Activated CD8-positive, alpha-beta memory T cell treated with anti-CD3 and anti-CD28 coated beads for 4 hours (primary cell): ENCODE results near the gene TSHR.
A peak's percentile ranks its signal among the peaks of the same experiment; 100 is the strongest.
"Not testable (repeated sequence)": the region's sequence is repeated elsewhere in the genome, so short reads cannot be mapped to it uniquely, and the experiment has no call there.

Experiments used
- DNase-seq, 2 donors: peaks; one replicate each; pipeline ENCODE4 v3.0.0-alpha.2; 2020; ENCODE audit warnings: low read depth in 2 of 2

The TSHR gene

GRCh38 chr14:80951491-80951890, 3.9 kb upstream of the TSHR start:
- no peak for DNase-seq

GRCh38 chr14:80953211-80953610, 2.2 kb upstream of the TSHR start:
- DNase-seq, result not testable (repeated sequence)

- peak; percentile 36 to 38 for DNase-seq
Measured at GRCh38 chr14:80954687-80955299, 628 bp upstream of the TSHR start.

GRCh38 chr14:80956102-80956501, 681 bp downstream of the TSHR start:
- no peak for DNase-seq

- DNase-seq, result no peak
Measured at GRCh38 chr14:80956922-80957321, 1.5 kb downstream of the TSHR start.

GRCh38 chr14:80957613-80958012, 2.2 kb downstream of the TSHR start:
- DNase-seq, result no peak

GRCh38 chr14:80958226-80958625, 2.8 kb downstream of the TSHR start:
- DNase-seq, result no peak

GRCh38 chr14:80958939-80959338, 3.5 kb downstream of the TSHR start:
- no peak for DNase-seq

- DNase-seq, result peak in 1 of 2 donors; percentile 34
Measured at GRCh38 chr14:80959496-80959895, 4.1 kb downstream of the TSHR start.

GRCh38 chr14:80965037-80965436, 9.6 kb downstream of the TSHR start:
- DNase-seq, result no peak

GRCh38 chr14:80973931-80974641, 18.7 kb downstream of the TSHR start:
- DNase-seq, result no peak

GRCh38 chr14:80974679-80975078, 19.3 kb downstream of the TSHR start:
- DNase-seq, result no peak

- no peak for DNase-seq
Measured at GRCh38 chr14:80977221-80977620, 21.8 kb downstream of the TSHR start.

GRCh38 chr14:80978403-80978802, 23.0 kb downstream of the TSHR start:
- no peak for DNase-seq

GRCh38 chr14:80979951-80980350, 24.5 kb downstream of the TSHR start:
- DNase-seq, result no peak

GRCh38 chr14:80981156-80981555, 25.7 kb downstream of the TSHR start:
- no peak for DNase-seq

- no peak for DNase-seq
Measured at GRCh38 chr14:80981673-80982072, 26.3 kb downstream of the TSHR start.

- no peak for DNase-seq
Measured at GRCh38 chr14:80982711-80983110, 27.3 kb downstream of the TSHR start.

GRCh38 chr14:80987235-80988032, 32.0 kb downstream of the TSHR start:
- DNase-seq, result peak; percentile 24 to 36

- DNase-seq, result no peak
Measured at GRCh38 chr14:80988192-80988591, 32.8 kb downstream of the TSHR start.

GRCh38 chr14:80988735-80989429, 33.5 kb downstream of the TSHR start:
- DNase-seq, result no peak

- no peak for DNase-seq
Measured at GRCh38 chr14:80992580-80992979, 37.2 kb downstream of the TSHR start.
